NCI-H69 (cell line): ENCODE results near the gene CD151.

Experiments
- DNase-seq: peaks from one replicate; lab custom pipeline; 2025; lab: John Stamatoyannopoulos, UW

The CD151 gene

DNA sequence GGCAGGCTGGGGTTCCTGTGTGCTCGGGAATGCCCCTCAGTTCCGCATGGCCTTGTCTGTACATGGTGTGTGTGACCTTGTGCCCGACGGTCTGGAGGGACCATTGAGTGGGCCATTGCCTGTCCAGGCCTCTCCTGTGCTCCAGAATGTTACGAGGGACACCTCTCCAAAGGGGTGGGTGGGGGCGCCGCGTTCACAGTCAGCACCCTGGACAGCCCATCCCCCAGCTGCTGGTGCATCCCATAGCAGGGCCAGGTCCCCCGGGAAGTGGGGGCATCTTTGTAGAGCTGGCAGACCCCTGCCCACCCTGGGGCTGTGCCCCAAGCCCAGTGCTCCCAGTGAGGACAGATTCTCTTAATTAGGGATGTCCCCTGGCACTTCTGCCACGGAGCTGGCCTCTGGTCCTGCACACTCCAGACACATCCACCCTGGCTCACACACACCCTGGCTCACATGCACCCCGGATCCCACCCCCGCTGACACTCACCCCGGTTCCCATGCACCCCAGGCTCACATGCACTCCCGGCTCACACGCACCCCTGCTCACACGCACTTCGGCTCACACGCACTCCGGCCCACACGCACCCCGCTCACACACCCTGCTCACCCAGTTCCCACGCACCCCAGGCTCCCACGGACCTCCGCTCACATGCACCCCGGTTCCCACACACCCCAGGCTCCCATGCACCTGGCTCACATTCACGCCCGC lies 25.5 kb downstream of the CD151 start:
- no peak for DNase-seq

DNA sequence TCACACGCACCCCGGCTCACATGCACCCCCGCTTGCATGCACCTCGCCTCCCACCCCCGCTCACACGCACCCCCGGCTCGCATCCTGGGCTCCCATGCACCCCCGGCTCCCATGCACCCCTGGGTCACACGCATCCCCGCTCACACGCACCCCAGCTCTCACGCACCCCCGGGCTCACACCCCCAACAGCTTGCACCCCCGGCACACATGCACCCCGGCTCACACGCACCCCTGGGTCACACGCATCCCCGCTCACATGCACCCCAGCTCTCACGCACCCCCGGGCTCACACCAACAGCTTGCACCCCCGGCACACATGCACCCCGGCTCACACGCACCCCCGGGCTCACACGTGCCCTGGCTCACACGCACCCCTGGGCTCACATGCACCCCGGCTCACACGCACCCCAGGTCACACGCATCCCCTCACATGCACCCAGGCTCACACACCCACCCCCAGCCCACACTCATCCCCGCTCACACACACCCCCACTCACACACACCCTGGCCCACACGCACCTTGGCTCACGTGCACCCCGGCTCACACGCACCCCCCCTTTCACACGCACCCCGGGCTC lies 26.1 kb downstream of the CD151 start:
- DNase-seq: no peak

DNA sequence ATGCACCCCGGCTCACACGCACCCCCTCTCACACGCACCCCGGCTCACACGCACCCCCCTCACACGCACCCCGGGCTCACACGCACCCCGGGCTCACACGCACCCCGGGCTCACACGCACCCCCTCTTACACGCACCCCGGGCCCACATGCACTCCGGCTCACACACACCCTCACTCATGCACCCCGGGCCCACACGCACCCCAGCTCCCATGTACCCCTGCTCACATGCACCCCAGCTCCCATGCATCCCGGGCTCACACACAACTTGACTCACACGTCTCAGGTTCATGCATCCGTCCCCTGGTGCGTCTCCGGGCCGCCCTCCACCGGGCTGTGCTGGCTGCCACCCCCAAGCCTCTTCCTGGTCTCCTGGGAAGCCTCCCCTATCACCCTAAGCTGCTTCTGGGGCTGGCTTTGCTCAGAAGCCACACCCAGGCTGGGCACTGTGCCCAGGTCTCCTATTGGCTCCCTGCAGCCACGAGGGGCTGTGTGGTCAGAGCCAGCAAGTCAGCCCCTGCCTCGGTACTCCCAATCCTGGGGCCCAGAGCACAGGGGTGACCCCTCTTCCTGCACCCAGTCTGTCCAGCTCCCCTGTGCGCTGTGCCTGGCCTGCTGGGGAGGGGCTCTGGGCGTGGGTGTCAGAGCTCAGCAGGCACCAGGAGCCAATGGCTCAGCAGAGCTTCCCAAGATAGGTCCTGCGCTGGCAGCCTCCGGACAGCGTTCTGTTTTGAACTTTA lies 26.8 kb downstream of the CD151 start:
- DNase-seq: peak; percentile 94

DNA sequence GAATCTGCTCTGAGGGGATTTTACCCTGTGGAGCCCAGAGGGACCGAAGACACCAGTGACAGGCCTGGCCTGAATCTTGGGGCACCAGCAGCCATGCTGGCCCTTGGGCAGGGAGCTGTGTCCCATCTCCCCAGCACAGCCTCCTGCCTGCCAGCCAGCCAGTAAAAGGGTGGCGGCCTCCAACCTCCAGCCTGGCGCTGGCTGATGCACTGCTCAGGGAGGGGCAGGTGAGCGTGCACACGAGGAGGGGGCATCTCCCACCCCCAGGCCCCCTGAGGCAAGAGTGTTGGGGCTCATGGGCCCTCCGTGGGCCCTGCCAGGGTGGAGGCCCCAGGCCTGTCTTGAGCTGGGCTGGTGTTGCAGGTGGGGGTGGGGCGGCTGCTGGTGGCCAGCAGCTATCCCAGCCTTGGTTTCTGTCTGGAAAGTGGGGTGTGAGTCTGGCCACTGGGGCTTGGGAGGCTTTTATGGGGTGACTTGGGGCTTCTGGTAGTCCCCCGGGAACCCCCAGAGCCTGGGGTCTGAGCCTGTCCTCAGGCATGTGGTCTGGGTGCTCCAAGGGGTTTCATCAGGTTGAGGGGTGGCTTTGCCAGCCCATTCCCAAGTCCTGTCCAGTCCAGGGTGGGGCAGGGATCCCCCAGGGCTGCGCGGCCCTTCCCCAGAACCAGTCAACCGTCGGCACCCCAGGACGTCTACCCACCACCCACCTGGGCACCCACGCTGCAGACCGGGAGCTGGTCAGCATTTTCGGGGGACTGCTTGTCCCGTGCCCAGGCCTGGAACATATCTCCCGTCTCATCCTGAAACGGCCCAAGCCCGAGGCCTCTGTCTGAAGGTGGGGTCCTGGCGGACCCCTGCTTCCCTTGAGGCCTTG lies 27.7 kb downstream of the CD151 start:
- no peak for DNase-seq

DNA sequence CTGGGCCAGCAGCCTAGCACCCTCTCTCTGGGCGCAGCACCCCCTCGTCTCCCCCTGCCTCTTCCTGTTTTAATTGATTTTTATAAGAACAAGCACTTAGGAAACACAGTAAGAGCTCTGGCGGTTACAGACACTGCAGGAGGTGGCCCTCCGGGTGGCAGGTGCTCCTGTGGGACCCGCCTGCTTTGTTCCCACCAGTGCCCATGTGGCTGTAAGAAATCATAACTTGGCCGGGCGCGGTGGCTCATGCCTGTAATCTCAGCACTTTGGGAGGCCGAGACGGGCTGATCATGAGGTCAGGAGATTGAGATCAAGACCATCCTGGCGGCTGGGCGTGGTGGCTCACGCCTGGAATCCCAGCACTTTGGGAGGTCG lies 28.3 kb downstream of the CD151 start:
- peak; percentile 37 for DNase-seq

DNA sequence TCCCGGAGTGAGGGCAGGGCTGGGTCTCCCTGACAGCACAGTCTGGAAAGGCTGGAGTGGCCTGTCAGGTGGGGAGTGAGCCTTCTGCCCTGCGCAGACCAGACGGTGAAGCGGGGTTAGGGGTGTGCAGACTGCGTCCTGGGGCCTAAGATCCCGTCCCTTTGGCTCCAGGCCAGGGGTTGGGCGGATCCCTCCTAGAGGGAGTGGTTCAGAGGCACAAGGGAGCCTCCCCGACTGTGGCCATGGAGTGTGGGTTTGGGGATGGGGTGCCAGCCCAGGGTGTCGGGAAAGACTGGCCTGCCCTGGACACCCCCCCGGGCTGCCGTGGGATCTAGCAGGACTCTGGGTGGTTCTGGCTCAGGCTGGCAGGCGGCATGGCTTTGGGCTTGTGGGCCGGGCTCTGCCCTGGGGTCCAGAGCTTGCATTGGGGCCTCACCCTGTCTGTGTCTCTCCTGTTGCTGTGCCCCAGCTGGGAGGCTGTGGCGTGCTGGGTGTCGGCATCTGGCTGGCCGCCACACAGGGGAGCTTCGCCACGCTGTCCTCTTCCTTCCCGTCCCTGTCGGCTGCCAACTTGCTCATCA lies 29.4 kb downstream of the CD151 start:
- peak; percentile 53 for DNase-seq

DNA sequence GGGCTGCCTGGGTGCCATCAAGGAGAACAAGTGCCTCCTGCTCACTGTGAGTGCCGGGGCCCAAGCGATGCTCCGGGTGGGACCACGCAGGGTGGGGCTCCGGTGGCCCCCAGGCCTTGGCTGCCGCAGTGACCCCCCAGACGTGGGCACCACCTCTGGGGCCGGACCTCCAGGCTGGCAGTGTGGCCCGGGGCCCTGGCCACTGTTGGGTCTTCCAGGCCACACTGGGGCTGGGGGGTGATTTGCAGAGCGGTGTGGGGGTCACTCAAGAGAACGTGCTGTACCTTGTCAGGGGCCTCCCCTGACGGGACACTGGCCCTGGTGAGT lies 29.9 kb downstream of the CD151 start:
- DNase-seq: no peak

DNA sequence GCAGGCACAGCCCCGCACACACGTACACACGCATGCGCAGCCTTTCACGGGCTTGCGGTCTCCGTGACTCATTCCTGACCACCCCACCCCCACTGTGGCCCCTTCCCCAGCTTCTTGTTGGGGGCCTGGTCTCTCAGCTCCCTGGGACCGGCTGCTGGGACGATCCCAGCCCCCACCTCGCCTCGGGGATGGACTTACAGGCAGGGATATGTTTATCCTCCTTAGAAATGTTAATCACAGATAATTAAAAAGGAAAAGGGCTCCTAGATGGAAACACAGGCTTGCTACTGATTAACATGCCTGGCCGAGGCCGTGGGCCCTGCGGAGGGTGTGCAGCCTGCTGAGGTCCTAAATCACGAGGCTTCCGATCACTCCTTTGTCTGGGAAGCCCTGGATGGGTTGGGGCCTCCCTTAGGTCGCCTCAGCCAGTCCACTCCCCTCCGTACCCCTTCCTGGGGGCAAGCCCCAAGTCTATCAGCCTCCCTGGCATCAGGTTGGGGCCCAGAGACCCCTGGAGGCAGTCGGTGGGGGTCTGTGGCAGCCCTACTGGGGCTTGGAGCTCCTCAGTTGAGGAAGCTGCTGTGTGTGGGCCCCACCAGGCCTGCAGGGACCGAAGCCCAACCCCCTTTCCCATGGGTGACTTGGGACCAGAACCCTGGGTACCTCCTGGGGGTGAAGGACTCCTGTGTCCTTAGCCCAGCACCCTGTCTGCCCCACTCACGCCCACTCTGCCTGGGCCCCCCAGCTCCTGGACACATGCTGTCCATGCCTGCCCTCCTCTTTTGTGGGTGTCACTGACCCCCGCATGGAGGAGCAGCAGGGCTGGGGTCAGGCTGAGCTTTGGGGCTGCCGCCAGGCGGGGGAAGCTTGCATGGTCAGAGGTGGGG lies 30.5 kb downstream of the CD151 start:
- no peak for DNase-seq

DNA sequence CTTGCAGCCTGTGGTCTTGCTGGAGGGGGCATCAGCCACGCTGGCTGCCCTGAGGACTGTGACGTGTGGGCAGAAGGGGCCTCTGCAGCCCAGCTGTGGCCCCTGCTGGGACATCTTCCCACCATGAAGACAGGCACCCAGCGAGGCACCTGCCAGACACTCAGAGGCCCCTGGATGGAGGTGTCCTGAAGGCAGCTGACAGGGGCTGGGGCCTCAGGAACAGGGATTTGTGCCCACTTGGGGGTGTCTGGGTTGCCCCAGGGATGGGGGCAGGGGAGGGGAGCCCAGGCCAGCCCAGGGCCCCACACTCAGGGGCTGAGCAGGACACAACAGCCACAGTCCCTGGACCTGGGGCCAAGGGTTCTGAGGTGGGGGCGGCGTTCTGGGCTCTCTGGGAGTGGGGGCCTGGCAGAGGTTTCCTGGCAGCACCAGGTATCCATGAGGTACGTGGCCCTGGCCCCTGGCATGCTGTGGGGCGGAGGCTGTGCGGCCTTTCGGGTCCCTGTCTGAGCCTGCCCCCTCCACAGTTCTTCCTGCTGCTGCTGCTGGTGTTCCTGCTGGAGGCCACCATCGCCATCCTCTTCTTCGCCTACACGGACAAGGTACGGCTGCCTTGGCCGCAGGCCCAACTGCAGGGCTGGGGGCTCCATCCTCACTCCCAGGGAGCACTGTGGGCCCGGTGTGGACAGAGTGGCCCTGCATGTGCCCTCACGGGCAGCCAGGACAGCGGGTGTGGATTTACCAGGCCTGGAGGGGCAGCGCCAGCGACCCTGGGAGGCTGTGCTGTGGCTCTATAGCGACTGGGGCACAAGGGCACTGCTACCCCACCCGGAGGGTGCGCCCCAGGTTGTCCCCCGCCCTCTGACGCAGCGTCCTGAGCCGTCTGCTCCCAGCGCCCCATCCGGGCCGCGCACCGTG lies 31.4 kb downstream of the CD151 start:
- DNase-seq: no peak

DNA sequence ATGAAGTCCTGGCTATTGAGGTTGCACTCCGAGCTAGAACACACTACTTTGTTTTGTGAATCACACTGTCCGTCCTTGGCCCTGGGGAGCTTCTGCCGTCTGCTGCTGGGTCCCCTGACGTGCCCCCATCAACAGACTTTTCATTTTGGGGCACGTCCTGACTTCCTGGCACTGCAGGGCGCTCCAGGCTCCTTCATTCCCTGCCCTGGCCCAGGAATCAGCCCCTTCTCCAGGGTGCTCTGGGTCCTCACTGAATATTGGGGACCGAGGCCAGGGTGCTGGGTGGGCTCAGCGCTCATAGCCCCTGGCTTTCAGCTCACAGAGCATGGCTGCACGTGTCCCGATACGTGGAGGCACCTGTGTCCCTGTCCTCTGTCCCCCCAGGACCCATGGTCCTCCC lies 32.1 kb downstream of the CD151 start:
- no peak for DNase-seq

DNA sequence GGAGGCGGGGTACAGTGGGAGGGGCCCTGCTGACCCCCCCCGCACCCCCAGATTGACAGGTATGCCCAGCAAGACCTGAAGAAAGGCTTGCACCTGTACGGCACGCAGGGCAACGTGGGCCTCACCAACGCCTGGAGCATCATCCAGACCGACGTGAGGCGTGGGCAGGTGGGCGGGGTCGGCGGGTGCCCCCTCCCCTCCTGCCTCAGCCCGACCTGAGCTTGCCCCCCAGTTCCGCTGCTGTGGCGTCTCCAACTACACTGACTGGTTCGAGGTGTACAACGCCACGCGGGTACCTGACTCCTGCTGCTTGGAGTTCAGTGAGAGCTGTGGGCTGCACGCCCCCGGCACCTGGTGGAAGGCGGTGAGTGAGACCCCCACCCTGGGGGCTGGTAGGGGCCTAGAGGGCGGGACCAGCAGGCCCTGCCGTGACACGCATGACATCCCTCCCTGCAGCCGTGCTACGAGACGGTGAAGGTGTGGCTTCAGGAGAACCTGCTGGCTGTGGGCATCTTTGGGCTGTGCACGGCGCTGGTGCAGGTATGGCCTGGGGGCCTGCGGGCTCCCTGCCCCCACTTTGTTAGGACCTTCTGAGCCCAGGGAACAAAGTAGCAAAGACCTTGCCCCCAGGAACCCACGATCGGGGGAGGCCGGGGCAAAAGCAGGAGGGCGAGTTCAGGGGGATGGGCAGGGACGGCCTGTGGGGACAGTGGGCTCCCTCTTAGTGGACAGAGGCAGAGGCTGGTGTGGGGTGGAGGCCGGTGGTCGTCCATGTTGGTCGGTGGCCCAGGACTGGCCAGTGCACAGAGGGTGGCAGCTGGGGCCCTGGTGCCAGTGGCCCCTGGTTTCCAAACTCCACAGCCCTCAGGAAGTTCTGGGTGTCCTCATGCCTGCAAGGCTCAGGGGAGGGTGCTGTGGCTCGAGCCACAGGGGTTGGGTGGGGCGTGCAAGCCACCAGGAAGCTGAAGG lies 33.0 kb downstream of the CD151 start:
- no peak for DNase-seq

DNA sequence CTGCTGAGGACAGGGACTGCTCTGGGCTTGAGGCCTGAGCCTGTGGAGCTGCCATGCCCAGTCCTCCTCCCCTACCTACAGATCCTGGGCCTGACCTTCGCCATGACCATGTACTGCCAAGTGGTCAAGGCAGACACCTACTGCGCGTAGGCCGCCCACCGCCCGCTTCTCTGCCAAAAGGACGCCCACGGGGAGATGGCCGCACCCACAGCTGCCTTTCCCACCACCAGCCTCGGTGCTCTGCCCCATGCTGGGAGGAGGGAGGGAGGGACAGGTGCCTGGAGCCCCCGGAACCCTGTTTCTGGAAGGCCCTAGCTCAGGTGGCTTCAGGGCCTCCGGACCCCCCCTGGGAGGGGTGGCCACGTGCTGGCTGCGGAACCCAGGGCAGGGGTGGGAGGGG lies 33.7 kb downstream of the CD151 start:
- no peak for DNase-seq

DNA sequence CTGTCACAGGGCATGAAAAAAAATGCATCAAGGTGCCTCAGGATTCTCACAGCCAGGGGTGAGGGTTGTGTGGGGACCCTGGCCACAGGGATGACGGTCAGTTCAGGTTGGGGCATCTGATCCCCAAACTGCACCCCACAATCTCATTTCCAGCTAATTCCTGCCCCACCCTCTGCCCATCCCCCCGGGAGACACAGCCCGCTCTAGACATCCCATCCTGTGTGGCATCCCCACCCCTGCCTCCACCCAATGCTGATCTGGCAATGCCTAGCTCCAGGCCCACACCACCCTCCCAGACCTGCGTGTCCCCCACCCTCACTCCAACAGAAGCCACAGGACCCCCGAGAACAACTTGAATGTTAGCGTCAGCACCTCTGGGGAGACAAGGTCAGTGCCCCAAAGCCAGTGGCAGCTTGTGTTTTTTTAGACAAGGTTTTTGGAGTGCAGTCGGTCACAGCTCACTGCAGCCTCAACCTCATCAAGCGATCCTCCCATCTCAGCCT lies 35.2 kb downstream of the CD151 start:
- no peak for DNase-seq

DNA sequence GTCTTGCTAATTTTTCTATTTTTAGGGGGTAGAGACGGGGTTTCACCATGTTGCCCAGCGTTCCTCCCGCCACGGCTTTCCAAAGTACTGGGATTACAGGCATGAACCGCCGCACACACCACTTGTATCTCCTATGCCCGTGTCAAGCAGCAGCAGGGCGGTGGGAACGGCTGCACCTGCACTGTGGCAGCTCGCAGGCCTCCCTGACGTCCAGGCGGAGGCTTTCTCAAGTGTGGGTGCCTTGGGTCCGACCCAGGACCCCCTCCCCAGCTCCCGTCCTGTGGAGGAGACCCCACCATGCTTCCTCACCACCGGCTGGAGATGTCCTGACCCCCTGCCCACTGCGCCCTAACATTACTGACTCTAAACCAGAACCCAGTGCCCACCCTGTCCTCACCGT lies 35.6 kb downstream of the CD151 start:
- no peak for DNase-seq

DNA sequence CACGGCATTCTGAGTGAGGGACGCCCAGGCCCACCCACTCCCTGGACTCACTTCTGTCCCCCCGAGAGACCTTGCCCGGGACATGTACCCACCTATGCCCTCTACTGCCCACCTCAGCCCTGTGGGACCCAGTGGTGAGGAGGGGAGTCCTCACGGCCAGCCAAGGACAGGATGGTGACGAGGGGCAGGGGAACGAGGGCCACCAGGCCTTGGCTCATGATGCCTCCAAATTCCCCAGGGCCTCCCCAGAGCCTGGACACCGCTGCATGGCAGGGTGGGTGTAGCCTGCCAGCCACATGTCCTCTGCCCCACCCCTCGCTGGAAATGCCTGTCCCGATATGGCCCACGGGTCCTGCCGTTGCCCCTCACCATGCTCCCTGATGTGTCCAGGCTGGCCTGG lies 36.0 kb downstream of the CD151 start:
- DNase-seq: no peak

DNA sequence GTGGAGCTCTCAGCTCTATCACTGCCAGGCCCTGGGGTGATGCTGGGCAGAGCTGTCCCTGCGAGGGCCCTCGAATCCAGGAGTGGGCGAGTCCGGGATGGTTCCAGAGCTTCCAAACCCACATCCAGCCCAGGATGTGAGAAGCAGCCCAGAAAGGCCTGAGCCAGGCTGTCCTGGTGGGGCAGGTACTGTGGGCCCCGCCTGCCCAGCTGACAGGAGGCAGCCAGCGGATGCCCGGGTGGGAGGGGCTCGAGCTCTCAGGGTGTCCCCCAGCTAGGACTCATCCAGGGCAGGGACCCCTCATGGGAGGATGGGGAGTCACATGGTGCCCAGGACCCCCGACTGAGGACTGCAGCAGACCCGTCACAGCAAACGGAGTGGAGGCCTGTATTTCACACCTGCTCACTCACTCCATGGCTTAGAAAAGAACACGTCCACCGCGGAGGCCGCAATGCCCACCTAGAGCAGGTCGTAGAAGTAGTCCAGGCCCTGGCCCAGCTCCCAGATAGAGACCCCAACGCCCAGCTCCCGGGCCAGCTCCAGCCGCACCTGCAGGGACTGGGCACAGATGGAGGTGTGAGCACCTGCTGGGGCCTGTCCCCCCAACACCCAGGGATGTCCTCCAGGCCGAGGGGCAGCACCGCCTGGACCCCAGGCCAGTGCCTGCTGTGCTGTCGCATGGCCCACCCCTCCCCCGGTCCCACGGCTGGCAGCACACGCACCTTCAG lies 36.8 kb downstream of the CD151 start:
- DNase-seq: no peak

DNA sequence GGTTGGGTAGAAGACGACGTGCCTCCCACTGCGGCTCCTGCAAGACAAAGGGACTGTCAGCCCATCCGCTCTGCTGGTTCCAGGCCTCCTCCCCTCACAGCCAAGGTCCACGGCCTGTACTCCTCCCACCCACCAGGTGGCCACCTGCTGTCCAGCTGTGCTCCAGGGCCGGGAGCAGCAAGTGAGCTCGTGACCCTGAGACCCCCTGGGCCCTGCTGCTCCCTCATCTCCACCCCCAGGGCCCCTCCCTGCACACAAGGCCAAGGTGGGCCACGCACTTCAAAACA lies 37.3 kb downstream of the CD151 start:
- DNase-seq: no peak

DNA sequence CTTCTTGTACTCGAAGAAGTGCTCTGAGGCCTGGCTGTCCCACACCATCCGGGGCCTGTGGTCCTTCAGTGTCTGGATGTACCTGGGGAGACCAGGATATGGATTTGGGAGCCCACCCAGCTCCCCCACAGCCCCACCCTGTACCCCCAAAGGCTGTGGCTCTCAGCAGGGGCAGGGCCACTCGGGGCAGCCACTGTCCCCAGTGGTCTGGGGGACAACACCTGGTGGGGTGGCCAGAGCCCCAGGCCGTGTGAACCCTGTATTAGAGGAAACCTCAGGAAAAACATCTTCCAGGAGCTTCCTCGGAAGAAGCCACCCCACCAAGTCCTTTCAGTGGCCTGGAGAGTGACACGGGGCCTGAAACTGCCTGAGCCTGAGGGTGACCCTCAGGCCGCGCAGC lies 37.7 kb downstream of the CD151 start:
- DNase-seq: no peak
